Coronary artery (tissue), 2 donors: Measurements from ENCODE around the gene ZFAND6.

Source experiments
- DNase-seq: peaks from one replicate; pipeline ENCODE4 v3.0.0-alpha.2; 2017; ENCODE audit warnings: low spot score
- H3K27ac ChIP-seq, 2 donors: fragments of 200-600 bp; sonication (generic); one replicate each; pipeline ENCODE4 v1.5.1; 2016 to 2019
- H3K4me3 ChIP-seq: fragments of 200-600 bp; sonication (generic); 2 replicates; pipeline ENCODE4 v1.5.1; 2016; ENCODE audit warnings: mild to moderate bottlenecking, moderate library complexity
- CTCF ChIP-seq: fragments of 200-600 bp; sonication (generic); IDR thresholded peaks from one replicate; pipeline ENCODE4 v1.5.1; 2019; ENCODE audit warnings: antibody characterized with exemption

The ZFAND6 gene

GRCh38 chr15:80071652-80072051, 12.2 kb downstream of the ZFAND6 start:
- no peak for TF ChIP-seq CTCF
- H3K4me3 ChIP-seq: no peak overlapping the region
- H3K27ac ChIP-seq: no peak overlapping the region
- no peak for DNase-seq

GRCh38 chr15:80072285-80072994, 13.0 kb downstream of the ZFAND6 start:
- Histone ChIP-seq H3K27ac (no peak overlapping the region), H3K4me3 (peak overlapping the region; percentile 46)
- no peak for DNase-seq
- TF ChIP-seq CTCF: no peak

- Histone ChIP-seq H3K4me3 (peak overlapping the region; percentile 46), H3K27ac (no peak overlapping the region)
- no peak for DNase-seq
- no peak for TF ChIP-seq CTCF
These were observed 13.7 kb downstream of the ZFAND6 start for GRCh38 chr15:80073197-80073596.

- H3K27ac ChIP-seq: no peak overlapping the region
- TF ChIP-seq CTCF: no peak
These were observed 17.1 kb downstream of the ZFAND6 start for GRCh38 chr15:80076321-80077318.

GRCh38 chr15:80081390-80081789, 21.9 kb downstream of the ZFAND6 start:
- H3K4me3 ChIP-seq: no peak overlapping the region
- TF ChIP-seq CTCF: no peak
- no peak overlapping the region for H3K27ac ChIP-seq
- DNase-seq: no peak

More at GRCh38 chr15:80076321-80077318, 17.1 kb downstream of the ZFAND6 start:
- no peak overlapping the region for H3K4me3 ChIP-seq
- DNase-seq: no peak

- Histone ChIP-seq H3K27ac (no peak overlapping the region), H3K4me3 (no peak overlapping the region)
- TF ChIP-seq CTCF: no peak
- DNase-seq: no peak
These were observed 27.6 kb downstream of the ZFAND6 start for GRCh38 chr15:80087104-80087503.
